ENCODE results near the gene ZNF684.

The ZNF684 gene

GRCh38 chr1:40575336-40575735 lies 43.9 kb downstream of the ZNF684 start:
- no peak for DNase-seq

GRCh38 chr1:40582116-40582515 lies 50.7 kb downstream of the ZNF684 start:
- DNase-seq = no peak

GRCh38 chr1:40583980-40584379 lies 52.5 kb downstream of the ZNF684 start:
- no peak for DNase-seq

- no peak for DNase-seq
Observed at GRCh38 chr1:40588586-40588985, 57.1 kb downstream of the ZNF684 start.

GRCh38 chr1:40592107-40592803 lies 60.8 kb downstream of the ZNF684 start:
- DNase-seq = no peak

GRCh38 chr1:40593449-40594186 lies 62.2 kb downstream of the ZNF684 start:
- no peak for DNase-seq

GRCh38 chr1:40594187-40594531 lies 62.7 kb downstream of the ZNF684 start:
- no peak for DNase-seq

- no peak for DNase-seq
Observed at GRCh38 chr1:40595623-40596022, 64.2 kb downstream of the ZNF684 start.
